NCI-H2196 (cell line): ENCODE results near the gene ANKRD22.

Experiments
- DNase-seq: peaks from one replicate; lab custom pipeline; 2025; ENCODE audit not compliant: unreplicated experiment; lab: John Stamatoyannopoulos, UW

ANKRD22 gene

GRCh38 chr10:88802523-88803285 lies 48.9 kb downstream of the ANKRD22 start, which contains the start of gene LIPM:
LIPM (plus strand) TSS chr10:88802730; CDS start chr10:88802897, 167 bp downstream.
- no peak for DNase-seq

- DNase-seq: no peak
These were observed 51.2 kb downstream of the ANKRD22 start for GRCh38 chr10:88800152-88801125.

- DNase-seq: no peak
These were observed 56.9 kb downstream of the ANKRD22 start for GRCh38 chr10:88794731-88795130.

GRCh38 chr10:88793712-88794299 lies 57.8 kb downstream of the ANKRD22 start:
- DNase-seq: no peak

- no peak for DNase-seq
These were observed 59.0 kb downstream of the ANKRD22 start for GRCh38 chr10:88792661-88793060.

GRCh38 chr10:88791924-88792323 lies 59.7 kb downstream of the ANKRD22 start:
- DNase-seq: no peak

GRCh38 chr10:88788924-88789323 lies 62.7 kb downstream of the ANKRD22 start:
- no peak for DNase-seq

GRCh38 chr10:88787463-88787862 lies 64.2 kb downstream of the ANKRD22 start:
- DNase-seq: no peak

- DNase-seq: no peak
These were observed 65.4 kb downstream of the ANKRD22 start for GRCh38 chr10:88786032-88786770.

- no peak for DNase-seq
These were observed 67.9 kb downstream of the ANKRD22 start for GRCh38 chr10:88783724-88784123.

GRCh38 chr10:88782222-88782621 lies 69.4 kb downstream of the ANKRD22 start:
- DNase-seq: no peak

- DNase-seq: no peak
These were observed 70.4 kb downstream of the ANKRD22 start for GRCh38 chr10:88781206-88781605.
